Nephron (organoid): ENCODE results near the gene SENP6.
"Not testable (repeated sequence)": the region's sequence is repeated elsewhere in the genome, so short reads cannot be mapped to it uniquely, and the experiment has no call there.

ENCODE experiments used
- H3K27ac Mint-ChIP-seq, 3 experiments: 2 replicates each; pipeline ENCODE4 v1.8.0; 2020; ENCODE audit warnings: mixed read lengths in 3 of 3, mild to moderate bottlenecking in 2 of 3, moderate library complexity in 1 of 3
- H3K27me3 Mint-ChIP-seq: 2 replicates; pipeline ENCODE4 v1.8.0; 2021; ENCODE audit warnings: low read depth, mild to moderate bottlenecking, moderate library complexity, mixed read lengths
- H3K36me3 Mint-ChIP-seq: 2 replicates; pipeline ENCODE4 v1.8.0; 2020; ENCODE audit warnings: low read depth, mixed read lengths
- H3K4me1 Mint-ChIP-seq: 2 replicates; pipeline ENCODE4 v1.8.0; 2020; ENCODE audit warnings: mixed read lengths
- H3K4me3 Mint-ChIP-seq, 3 experiments: 2 replicates each; pipeline ENCODE4 v1.8.0; 2020; ENCODE audit warnings: mild to moderate bottlenecking in 3 of 3, mixed read lengths in 3 of 3, moderate library complexity in 2 of 3
- H3K9me3 Mint-ChIP-seq: 2 replicates; pipeline ENCODE4 v1.8.0; 2020; ENCODE audit warnings: mixed read lengths
- CTCF ChIP-seq, 3 experiments: fragments of 200-600 bp; sonication (generic); IDR thresholded peaks; one replicate each; pipeline ENCODE4 v1.5.0; 2021; ENCODE audit warnings: antibody characterized with exemption in 3 of 3; ENCODE audit not compliant: unreplicated experiment in 3 of 3

The SENP6 gene

DNA sequence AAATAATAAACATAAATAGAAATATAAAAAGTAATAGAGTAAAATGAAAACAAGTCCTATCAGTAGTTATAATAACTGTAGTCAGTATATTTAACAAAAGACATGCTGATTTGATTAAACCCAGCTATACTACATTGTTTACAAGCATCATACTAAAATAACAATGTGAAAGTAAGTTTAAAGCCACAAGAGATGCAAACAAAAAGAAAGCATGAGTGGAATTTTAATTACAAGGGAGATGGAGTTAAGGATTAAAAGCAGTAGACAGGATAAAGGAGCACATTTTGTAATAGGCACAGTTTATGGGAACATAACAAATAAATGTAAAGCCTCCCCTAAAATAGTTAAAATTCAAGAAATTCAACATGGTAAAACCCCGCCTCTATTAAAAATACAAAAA is 41.5 kb downstream of the SENP6 start:
- Mint-ChIP-seq H3K27ac (no peak overlapping the region), H3K27me3 (no peaks in the 10 kb centered on the region), H3K4me1 (no peaks in the 10 kb centered on the region), H3K4me3 (no peak overlapping the region), H3K9me3 (no peaks in the 10 kb centered on the region), H3K36me3 (peaks cover 67% of the 10 kb centered on the region)
- no peak for TF ChIP-seq CTCF (IDR thresholded peaks at IDR 0.05; ENCODE audit: unreplicated experiment in 3 of 3)

DNA sequence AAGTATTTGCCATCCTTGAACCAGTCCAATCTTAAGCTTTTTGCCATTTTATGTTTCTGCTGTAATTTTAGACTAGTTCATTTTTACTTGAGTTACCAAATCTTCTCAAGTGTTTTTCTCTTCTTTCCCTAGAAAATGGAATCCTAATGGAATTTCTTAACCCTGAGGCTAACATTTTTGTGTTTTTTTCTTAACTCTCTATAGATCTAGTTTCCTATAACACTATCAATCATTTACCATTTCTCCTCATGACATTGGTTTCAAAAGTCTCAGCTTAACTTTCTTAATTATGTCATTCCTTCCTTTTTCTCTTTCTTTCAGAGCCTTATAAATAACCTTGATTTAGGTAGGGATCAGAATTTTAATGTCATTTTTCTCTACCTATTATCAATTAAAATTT is 54.8 kb downstream of the SENP6 start:
- H3K4me1 Mint-ChIP-seq, result no peaks in the 10 kb centered on the region
- peak overlapping the region in 2 of 3 experiments; percentile 11 to 73 for H3K27ac Mint-ChIP-seq
- peaks cover 79% of the 10 kb centered on the region for H3K36me3 Mint-ChIP-seq
- TF ChIP-seq CTCF (IDR thresholded peaks at IDR 0.05; ENCODE audit: unreplicated experiment in 3 of 3), result no peak
- H3K9me3 Mint-ChIP-seq, result no peaks in the 10 kb centered on the region
- H3K4me3 Mint-ChIP-seq, result no peak overlapping the region
- no peaks in the 10 kb centered on the region for H3K27me3 Mint-ChIP-seq

- no peaks in the 10 kb centered on the region for H3K27me3 Mint-ChIP-seq
- H3K4me3 Mint-ChIP-seq, result no peak overlapping the region
- no peaks in the 10 kb centered on the region for H3K9me3 Mint-ChIP-seq
- H3K27ac Mint-ChIP-seq, result peak overlapping the region in 1 of 3 experiments; percentile 29
- no peak for TF ChIP-seq CTCF (IDR thresholded peaks at IDR 0.05; ENCODE audit: unreplicated experiment in 3 of 3)
- H3K4me1 Mint-ChIP-seq, result no peaks in the 10 kb centered on the region
- peaks cover 81% of the 10 kb centered on the region for H3K36me3 Mint-ChIP-seq
These were observed 55.6 kb downstream of the SENP6 start for GRCh38 chr6:75657327-75657726.

- H3K27ac Mint-ChIP-seq, result no peak overlapping the region
- no peaks in the 10 kb centered on the region for H3K27me3 Mint-ChIP-seq
- H3K9me3 Mint-ChIP-seq, result no peaks in the 10 kb centered on the region
- no peaks in the 10 kb centered on the region for H3K4me1 Mint-ChIP-seq
- H3K36me3 Mint-ChIP-seq, result peaks cover 69% of the 10 kb centered on the region
- H3K4me3 Mint-ChIP-seq, result no peak overlapping the region
- TF ChIP-seq CTCF (IDR thresholded peaks at IDR 0.05; ENCODE audit: unreplicated experiment in 3 of 3), result no peak
These were observed 64.9 kb downstream of the SENP6 start for GRCh38 chr6:75666592-75666991.

GRCh38 chr6:75673884-75674283 is 72.2 kb downstream of the SENP6 start:
- Mint-ChIP-seq H3K4me1 (no peaks in the 10 kb centered on the region), H3K36me3 (peaks cover 47% of the 10 kb centered on the region), H3K27ac (no peak overlapping the region), H3K27me3 (no peaks in the 10 kb centered on the region), H3K9me3 (no peaks in the 10 kb centered on the region), H3K4me3 (no peak overlapping the region)
- no peak for TF ChIP-seq CTCF (IDR thresholded peaks at IDR 0.05; ENCODE audit: unreplicated experiment in 3 of 3)

- Mint-ChIP-seq H3K9me3 (peaks cover 12% of the 10 kb centered on the region), H3K4me3 (no peak overlapping the region), H3K27me3 (no peaks in the 10 kb centered on the region), H3K36me3 (peaks cover 64% of the 10 kb centered on the region), H3K4me1 (no peaks in the 10 kb centered on the region), H3K27ac (no peak overlapping the region)
- TF ChIP-seq CTCF (IDR thresholded peaks at IDR 0.05; ENCODE audit: unreplicated experiment in 3 of 3), result no peak
These were observed 74.7 kb downstream of the SENP6 start for GRCh38 chr6:75676377-75676776.

GRCh38 chr6:75682548-75682947 is 80.9 kb downstream of the SENP6 start:
- not testable (repeated sequence) for H3K4me1 Mint-ChIP-seq, H3K27me3 Mint-ChIP-seq, H3K27ac Mint-ChIP-seq, H3K4me3 Mint-ChIP-seq
- Mint-ChIP-seq H3K36me3 (peaks cover 100% of the 10 kb centered on the region), H3K9me3 (peaks cover 46% of the 10 kb centered on the region)

GRCh38 chr6:75683005-75683404 is 81.3 kb downstream of the SENP6 start:
- not testable (repeated sequence) for H3K27ac Mint-ChIP-seq
- peaks cover 46% of the 10 kb centered on the region for H3K9me3 Mint-ChIP-seq

GRCh38 chr6:75687535-75687934 is 85.9 kb downstream of the SENP6 start:
- H3K36me3 Mint-ChIP-seq, result peaks cover 86% of the 10 kb centered on the region
- peaks cover 23% of the 10 kb centered on the region for H3K9me3 Mint-ChIP-seq
- not testable (repeated sequence) for H3K27me3 Mint-ChIP-seq, H3K4me1 Mint-ChIP-seq, H3K4me3 Mint-ChIP-seq, H3K27ac Mint-ChIP-seq

More at GRCh38 chr6:75683005-75683404, 81.3 kb downstream of the SENP6 start:
- peaks cover 100% of the 10 kb centered on the region for H3K36me3 Mint-ChIP-seq
- H3K4me3 Mint-ChIP-seq, H3K27me3 Mint-ChIP-seq, H3K4me1 Mint-ChIP-seq: not testable (repeated sequence)
